Measurements from ENCODE around the gene PLA2G2D.

PLA2G2D gene, protein sequence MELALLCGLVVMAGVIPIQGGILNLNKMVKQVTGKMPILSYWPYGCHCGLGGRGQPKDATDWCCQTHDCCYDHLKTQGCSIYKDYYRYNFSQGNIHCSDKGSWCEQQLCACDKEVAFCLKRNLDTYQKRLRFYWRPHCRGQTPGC

DNA sequence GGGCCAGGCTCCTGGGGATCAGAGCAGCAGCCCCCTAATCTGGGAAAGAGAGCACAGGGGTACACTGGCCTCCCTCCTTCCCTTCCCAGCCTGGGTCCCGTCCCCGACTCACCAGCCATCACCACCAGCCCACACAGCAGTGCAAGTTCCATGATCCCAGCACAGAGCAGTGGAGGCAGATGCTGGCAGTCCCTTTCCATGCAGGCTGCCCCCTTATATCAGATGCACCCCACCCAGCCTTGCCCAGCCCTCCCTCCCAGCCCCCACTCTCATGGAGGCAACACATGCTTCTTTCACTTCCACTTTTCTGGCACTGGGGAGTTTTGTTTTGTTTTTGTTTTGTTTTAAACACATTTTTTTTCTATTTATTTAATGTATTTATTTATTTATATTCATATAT, at the start of gene PLA2G2D:
Gene PLA2G2D (minus strand): TSS at position 190 of the 400 bp plus-strand sequence. CDS start 38 bp downstream, at position 152.
- DNase-seq (ENCODE audit: low spot score): no peak

- DNase-seq (ENCODE audit: low spot score): no peak
Observed at GRCh38 chr1:20168564-20169491, 49.5 kb upstream of the PLA2G2D start.

GRCh38 chr1:20167126-20167525, 47.8 kb upstream of the PLA2G2D start:
- no peak for DNase-seq (ENCODE audit: low spot score)

DNA sequence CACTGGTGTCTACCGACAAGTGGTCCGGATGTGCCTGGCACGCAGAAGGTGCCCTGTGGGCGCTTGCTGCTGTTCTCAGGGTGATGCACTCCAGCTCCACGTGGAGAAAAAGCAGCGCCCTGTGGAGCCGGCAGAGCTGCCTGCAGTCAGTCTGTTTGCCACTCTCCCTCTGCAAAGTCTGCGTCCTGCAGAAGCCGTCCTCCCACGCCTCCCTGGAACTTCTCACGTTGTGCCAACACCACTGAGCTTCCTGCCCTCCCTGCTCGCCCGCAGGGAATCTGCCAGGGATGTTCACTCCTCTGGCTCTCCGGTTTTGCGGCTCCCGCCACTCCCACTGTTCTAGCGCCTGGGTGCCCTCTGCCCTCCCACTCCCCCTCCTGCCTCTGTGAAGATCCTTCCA, 46.7 kb upstream of the PLA2G2D start:
- DNase-seq (ENCODE audit: low spot score): no peak

GRCh38 chr1:20165522-20165951, 46.2 kb upstream of the PLA2G2D start:
- no peak for DNase-seq (ENCODE audit: low spot score)

DNA sequence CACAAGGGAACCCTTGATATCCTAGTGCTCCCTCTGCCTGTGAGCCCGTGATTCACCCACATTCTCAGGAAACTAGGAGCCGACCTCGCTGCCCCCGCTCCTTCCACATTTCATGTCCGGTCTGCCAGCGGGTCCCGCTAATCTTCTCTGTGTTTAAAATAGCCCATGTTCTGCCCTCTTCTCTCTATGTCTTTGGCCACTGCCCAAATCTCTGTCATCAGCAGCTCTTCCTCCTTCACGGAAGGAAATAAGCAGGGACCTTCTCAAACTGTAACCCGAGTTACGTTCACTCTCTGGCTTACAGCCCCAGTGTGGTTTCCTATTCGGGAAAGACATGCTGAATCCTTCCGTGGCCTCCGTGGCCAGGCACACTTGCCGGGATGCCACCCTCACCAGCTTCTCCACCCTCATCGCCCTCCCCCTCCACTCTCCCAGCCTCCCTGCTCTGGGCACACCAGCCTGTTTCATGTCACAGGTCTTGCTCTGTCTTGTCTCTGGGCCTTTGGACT, 45.4 kb upstream of the PLA2G2D start:
- no peak for DNase-seq (ENCODE audit: low spot score)

- no peak for DNase-seq (ENCODE audit: low spot score)
Observed at GRCh38 chr1:20160034-20160433, 40.7 kb upstream of the PLA2G2D start.

GRCh38 chr1:20158358-20159070, 39.2 kb upstream of the PLA2G2D start:
- DNase-seq (ENCODE audit: low spot score): no peak

DNA sequence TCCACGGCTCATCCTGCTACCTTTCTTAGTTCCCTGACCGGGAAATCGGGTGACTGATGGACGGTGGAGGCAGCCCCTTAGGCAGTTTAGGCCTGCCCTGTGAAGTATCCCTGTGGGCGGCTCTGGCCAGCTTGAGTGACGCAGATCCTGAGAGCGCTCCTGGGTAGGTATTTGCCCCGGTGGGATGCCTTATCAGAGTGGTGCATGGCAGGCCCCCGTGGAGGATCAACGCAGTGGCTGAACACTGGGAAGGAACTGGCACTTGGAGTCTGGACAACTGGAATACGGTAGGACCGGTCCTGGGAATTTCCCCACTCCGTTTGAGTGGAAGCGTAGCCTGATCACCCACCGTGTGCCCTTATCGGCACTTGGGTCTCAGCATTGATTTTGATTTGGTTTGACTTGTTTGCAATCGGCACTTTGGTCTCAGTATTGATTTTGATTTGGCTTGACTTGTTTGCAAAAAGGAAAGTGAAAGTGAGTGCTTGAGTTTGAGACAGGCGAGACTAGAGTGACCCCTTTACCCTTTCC, 35.0 kb upstream of the PLA2G2D start:
- no peak for DNase-seq (ENCODE audit: low spot score)

DNA sequence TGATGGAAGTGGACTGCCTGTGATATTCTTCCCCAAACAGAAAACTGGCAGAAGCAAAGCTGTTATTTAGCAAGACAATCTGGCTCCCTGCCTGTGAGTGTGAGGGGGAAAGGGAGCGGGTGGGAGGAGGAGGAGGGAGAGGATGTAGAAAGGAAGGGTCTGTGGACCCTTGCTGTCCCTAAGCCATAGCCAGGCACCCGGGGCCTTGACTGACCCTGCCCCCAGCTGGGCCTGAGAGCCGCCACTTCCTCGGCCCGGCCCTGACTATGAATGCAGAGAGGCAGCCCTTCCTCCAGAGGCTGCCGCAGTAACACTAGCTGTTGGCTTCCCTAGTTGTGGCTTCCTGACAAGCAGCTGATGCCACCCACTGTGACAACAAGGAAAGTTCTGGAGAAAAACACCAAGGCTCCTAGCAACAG, 33.7 kb upstream of the PLA2G2D start:
- DNase-seq (ENCODE audit: low spot score): no peak

DNA sequence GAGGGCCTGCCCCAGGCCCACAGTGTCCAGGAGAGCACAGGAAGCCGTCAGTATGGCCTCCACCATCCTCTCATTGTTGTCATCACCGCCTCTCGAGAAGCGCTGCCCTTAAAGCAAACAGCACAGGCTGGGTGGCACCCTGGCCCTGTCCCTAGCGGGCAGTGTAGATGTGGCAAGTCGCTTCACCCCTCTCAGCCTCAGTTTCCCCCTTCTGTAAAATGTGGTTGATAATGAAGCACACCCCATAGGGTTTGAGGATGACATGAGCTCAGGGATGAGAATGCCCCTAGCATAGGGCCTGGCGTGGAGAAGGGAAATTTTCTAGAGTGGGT, 33.2 kb upstream of the PLA2G2D start:
- DNase-seq (ENCODE audit: low spot score): no peak

DNA sequence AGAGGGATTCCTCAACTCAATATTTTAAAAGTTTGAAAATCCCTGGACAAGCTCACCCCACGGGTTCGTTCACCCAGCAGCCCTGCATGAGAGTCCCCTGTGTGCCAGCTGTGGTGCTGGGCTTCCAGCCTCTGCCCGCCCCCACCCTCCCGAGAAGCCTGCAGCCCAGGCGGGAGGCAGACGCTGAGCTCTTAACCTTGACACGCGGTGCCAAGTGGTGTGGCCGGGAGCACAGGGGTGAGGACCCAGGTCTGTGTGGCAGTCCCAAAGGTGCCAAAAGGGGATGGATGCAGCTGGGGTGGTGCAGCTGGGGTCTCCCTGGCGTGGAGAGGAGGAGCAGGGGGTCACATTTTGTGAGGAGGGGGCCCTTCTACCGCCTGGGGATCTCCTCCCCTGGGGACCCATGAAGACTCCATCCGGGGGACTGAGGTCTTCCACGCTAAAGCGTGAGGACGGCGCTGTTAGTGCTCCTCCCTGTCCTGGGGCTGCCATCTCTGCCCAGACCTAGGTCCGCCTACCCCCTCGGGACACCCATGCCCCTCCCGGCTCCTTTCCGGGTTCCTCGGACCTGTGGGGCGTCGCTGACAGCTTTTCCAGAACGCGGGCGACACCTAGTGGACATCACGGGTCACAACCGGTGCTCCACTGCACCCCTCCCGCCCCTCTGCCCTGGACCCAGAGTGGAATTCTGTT, 32.7 kb upstream of the PLA2G2D start:
- peak; percentile 71 for DNase-seq (ENCODE audit: low spot score)

GRCh38 chr1:20150969-20151368, 31.6 kb upstream of the PLA2G2D start:
- DNase-seq (ENCODE audit: low spot score): no peak

- DNase-seq (ENCODE audit: low spot score): no peak
Observed at GRCh38 chr1:20150326-20150705, 31.0 kb upstream of the PLA2G2D start.

DNA sequence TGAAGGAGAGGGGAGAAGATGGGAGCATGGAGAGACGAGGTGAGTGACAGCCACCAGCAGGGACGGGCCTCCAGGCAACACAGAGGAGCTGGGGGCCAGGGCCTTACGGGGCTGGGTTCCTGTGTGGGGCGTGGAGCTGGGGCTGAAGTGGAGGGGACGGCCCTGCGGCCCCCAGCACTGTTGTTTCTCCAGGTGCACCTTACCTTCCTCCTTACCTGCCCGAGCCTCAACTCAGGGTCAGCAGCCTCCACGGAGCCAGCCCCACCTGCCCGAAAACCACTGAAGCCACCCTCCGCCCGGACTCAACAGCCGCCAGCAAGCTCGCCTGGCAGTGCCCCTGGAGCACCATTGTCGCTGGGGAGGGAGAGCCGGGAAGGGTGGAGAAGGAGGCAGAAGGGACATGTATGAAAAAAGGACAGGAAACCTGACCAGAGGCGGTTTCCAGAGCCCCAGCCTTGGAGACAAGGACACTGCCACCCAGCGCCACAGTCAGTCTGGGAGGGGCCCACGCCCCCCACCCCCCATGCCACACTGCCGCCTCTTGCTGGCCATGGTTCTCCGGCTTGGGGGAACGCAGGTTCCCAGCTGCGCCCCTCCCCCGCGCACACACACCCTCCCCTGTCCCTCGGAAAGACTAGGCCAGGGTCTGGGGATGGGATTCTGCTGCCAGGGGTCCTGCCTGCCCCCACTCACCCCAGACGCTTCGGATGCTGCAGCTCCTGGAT, 30.4 kb upstream of the PLA2G2D start:
- DNase-seq (ENCODE audit: low spot score): no peak

DNA sequence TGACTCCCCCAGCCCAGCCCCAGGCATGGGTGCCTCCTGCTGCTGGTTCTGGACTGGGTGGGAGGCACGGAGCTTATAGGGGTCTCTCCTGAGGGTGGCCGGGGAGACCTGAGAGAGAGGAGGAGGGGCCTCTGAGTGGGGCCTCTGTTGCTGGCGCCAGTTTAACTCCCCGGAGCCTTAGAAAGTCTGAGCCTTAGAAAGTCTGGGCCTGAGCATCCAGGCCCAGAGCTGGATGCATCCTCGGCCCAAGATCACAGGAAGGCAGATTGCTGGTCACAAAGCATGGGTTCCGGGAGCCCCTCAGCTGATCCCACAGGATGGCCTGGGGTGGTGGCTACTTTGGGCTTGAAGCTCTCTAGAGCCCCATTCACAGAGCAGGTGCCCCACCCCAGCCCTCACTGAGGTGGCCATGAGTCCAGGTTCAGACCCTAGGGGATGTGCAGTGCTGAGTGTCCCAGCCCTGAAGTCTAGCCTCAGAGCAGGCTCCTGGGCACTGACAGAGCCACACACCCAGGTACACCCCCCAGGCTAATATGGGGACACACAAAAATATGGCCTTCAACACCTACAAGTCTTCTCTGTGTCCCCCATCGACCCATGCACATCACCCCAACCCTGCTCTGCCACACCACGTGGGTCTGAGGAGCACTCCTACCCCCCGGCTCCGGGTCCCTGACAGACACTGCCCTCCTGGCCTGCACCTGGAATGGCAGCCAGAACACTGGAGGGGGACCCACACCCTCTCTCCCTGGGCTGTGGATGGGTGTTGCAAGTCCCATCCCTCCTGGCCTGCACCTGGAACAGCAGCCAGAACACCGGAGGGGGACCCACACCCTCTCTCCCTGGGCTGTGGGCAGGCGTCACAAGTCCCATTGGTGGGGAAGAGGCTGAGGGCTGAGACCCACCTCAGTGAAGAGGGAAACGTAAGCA, 29.5 kb upstream of the PLA2G2D start:
- no peak for DNase-seq (ENCODE audit: low spot score)

DNA sequence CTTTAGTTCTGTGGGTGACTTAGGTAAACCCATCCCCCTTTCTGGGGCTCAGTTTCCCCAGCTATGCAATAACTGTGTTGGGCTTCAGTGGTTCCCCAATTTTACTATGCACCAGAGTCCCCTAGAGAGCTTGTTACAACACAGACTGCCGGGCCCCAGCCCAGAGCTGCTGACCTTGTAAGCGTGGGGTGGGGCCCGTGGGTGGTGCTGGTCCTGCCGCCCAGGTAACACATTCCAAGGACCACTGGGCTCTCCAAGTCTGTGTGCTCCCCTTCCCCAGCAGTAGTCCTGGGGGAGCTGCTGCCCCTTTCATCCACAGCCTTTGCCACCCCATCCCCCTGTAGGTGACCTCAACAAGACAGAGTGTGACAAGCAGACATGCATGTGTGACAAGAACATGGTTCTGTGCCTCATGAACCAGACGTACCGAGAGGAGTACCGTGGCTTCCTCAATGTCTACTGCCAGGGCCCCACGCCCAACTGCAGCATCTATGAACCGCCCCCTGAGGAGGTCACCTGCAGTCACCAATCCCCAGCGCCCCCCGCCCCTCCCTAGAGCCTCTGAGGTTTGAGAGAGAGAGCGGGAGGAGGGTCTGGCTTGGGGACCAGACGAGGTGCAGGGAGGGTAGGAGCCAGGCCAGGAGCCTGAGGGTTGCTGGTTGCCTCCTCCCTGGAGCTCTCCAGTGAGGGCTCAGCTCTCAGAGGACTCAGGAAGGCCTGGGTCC, 28.7 kb upstream of the PLA2G2D start:
- no peak for DNase-seq (ENCODE audit: low spot score)

GRCh38 chr1:20143734-20144565, 24.6 kb upstream of the PLA2G2D start:
- no peak for DNase-seq (ENCODE audit: low spot score)

DNA sequence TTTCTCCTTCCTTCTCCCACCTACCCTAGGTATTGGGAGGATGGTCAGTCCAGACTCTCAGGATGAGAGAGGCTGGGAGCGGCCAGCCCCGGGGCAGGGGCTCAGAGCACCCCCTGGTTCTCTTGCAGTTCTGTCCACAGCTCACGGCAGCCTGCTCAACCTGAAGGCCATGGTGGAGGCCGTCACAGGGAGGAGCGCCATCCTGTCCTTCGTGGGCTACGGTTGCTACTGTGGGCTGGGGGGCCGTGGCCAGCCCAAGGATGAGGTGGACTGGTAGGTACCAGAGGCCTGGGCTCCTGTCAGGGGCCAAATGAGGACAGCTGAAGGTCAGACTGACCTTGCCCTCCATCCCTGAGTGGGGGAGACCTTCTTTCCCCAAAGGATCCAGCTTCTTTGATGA, 24.0 kb upstream of the PLA2G2D start:
- DNase-seq (ENCODE audit: low spot score): no peak

Data from CD4-positive, alpha-beta T cell treated with Interleukin-15 for 4 hours (primary cell).